Measurements from ENCODE around the gene TTLL3.

The TTLL3 gene

DNA sequence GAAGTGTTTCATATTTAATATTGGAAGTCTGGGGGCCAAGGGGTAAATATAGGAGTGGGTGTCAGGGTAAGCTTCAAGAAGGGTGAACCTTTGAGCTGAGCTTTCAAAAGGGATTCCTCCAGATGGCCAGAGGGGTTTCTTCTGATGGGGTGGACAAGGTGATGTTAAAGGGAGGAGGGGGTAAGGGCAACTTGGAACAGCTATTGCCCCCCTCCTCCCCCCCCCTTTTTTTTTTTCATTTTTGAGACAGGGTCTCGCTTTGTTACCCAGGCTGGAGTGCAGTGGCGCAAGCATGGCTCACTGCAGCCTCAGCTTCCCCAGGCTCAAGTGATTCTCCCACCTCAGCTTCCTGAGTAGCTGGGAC, 2.1 kb upstream of the TTLL3 start:
- no peak for DNase-seq (ENCODE audit: low read depth)

DNA sequence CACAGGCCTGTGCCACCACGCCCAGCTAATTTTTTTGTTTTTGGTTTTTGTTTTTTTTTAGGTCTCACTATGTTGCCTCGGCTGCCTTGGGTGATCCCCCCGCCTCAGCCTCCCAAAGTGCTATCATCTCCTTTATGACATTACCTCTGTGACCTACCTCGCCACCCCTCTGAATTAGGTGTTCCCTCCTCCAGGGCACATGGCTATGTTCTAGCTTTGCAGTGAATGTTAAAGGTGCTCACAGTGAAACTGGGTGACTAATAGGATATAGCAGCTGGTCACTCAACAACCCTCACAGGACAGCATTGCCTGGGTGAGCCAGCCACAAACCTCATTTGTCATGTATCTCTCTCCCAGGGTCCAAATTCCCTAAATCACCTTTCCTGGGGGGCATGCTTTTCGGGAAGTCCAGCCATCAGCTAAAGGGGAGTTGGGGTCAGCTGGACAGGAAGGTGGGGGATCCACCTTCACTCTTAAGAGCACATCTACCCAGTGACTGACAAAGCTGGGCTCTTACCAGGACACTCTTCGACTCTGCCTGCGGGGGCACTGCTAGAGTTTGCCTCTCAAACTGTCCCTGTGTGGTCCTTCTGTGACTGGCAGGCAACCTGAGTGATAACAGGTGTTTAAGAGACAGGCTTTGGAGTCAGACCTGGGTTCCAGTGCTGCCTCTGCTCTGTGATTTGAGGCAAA, 1.6 kb upstream of the TTLL3 start:
- DNase-seq (ENCODE audit: low read depth) = no peak

DNA sequence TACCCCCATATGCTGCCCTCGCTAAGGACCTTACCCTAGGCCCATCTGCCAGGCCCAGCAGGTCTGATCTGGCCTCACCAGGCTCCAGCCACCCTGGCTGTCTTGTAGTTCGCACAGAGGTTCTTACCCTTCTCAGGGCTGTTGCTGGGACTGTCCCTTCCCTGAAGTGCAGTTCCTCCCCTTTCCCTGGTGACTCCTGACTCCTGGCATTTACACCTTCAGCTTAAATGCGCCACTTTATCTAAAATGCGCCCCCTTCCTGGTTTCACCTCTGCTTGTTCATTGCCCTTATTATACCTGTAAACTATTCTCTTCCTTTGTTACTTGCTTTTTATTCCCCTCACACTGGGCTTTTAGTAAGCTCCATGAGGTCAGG, 835 bp upstream of the TTLL3 start:
- DNase-seq (ENCODE audit: low read depth) = no peak

DNA sequence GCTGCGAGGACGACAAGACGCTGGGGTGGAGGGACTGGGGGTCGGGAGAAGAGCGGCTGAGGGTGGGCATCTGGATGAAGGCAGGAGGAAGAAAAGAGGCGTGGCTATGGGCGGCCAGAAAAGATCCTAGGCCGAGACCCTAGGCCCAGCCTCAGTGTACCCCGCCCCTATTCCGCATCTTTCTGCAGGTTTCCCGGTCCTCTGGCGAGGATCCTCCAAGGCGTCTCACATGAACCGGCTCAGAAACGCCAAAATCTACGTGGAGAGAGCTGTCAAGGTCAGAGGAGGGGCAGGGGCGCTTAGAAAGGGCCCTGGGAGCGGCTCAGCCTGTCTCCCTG, 340 bp downstream of the TTLL3 start:
- DNase-seq (ENCODE audit: low read depth) = no peak

DNA sequence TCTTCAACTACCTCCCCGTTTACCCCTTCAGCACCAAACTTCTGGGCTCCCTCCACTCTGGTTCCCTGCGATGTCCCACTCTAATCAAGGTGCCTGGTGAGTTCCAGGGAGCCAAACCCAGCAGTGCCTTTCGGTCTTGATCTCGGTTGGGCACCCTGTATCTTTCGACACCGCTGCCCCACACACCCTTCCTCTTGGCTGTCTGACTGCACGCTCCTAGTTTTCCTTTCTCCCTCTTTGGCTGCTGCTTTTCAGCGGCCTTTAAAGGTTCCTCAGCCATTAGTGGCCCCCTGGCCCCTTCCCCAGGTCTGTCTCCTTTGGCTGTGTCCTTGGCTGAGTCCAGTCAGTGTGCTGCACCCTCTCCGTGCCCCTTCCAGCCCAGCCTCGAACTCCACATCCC, 784 bp downstream of the TTLL3 start:
- no peak for DNase-seq (ENCODE audit: low read depth)

DNA sequence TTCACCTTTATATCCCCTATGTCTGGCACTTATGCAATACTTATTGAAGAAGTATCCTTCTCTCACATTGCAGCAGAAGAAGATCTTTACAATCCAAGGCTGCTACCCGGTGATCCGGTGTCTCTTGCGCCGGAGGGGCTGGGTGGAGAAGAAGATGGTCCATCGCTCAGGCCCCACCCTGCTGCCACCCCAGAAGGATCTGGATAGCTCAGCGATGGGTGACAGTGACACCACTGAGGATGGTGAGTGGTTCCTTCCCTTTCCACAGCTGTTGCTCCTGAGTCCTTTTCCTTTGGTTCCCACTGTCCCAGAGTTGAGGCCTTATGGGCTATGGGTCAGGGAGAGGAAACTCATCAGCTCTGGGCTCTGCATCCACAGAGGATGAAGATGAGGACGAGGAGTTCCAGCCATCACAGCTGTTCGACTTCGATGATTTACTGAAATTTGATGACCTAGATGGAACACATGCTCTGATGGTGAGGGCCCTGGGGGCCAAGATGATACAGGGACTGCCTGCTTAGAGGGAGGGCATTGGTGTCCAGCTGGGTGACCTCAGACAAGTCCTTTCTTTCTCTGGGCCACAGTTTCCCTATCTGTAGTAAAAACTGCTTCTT, 2.9 kb downstream of the TTLL3 start:
- DNase-seq (ENCODE audit: low read depth) = no peak

DNA sequence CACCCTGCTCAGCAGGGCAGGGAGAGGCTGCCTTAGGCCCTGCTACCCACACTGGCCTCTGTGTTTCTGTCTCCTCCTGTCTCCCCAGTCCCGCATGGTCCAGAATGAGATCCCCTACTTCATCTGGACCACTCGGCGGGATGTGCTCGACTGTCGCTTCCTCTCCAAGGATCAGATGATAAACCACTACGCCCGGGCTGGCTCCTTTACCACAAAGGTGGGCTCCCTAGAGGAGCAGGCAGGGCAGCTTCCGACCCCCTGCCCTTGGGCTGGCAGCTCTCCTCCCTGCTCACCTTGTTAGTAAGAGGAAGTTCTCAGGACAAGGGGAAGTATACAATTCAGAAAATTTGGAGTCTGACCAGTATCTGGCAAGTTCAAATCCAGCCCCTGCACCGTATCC, 5.9 kb downstream of the TTLL3 start:
- DNase-seq (ENCODE audit: low read depth) = no peak

DNA sequence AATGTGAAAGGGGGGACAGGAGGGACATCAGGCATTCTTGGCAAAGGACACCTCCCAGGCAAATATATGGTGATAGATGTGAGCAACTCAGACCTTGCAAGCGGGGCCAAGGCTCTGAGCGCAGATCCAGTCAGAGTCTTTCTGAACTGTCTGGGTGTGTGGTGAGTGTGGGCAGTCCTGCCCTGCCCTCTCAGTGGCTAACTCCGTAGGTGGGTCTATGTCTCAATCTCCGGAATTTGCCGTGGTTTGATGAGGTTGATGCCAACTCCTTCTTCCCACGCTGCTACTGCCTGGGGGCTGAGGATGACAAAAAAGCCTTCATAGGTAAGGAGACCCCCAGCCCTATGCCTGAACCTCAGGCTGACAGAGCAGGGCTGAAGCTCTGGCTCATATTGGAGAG, 7.4 kb downstream of the TTLL3 start:
- no peak for DNase-seq (ENCODE audit: low read depth)

DNA sequence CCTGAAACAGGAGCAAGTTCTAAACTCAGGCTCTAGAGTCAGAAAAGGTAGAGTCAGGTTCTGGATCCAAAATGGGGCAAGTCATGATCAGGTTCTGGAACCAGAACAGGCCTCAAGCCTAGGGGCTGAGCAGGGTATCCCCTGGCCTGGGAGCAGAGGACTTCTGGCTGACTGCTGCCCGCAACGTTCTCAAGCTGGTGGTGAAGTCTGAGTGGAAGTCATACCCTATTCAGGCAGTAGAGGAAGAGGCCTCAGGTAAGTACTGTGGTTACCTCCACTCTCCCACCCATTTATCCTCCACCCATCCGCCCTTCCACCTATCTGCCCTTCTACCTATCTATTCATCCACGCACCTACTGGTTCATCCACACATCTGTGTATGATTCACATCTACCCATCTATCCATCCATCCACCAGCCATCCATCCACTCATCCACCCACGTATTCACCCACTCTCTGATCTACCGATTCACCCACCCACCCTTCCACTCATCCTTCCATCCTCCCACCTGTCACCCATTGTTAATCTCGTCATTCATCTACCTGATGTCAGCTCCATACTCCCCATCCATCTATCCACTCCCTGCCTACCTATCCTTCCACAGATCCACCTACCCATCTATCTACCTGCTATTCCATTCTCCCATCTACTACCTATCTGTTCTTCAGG, 8.7 kb downstream of the TTLL3 start:
- DNase-seq (ENCODE audit: low read depth) = no peak

DNA sequence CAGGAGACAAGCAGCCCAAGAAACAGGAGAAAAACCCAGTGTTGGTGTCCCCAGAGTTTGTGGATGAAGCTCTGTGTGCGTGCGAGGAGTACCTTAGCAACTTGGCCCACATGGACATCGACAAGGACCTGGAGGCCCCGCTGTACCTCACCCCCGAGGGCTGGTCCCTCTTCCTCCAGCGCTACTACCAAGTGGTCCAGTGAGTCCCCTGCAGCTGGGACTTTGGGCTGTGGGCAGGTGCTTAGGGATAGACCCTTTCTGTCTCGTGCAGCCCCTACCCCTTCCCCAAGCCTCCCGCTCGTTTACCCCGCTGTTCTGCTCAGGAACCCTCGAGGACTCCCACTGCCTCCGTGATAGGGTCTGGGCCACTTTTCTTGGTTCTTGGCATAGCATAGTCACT, 10.5 kb downstream of the TTLL3 start:
- DNase-seq (ENCODE audit: low read depth) = no peak

DNA sequence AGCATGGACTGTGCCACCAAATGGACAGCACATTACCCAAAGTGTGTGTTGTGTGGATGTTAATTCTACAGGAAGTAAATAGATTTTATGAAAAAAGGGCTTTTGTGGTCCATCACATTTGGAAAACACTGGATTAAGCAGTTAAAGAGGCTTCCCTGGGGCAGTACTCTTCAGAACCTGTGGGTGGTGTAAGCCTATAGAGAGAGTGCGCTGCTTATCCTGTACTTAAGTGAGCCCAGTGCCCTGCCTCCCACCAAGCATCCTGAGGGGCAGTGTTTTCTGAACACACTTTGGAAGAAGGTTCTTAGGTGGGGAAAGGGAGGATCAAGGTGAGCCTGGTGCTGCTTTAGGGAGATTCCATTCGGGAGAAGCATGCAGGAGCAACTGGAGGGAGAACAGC, 10.9 kb downstream of the TTLL3 start:
- DNase-seq (ENCODE audit: low read depth) = no peak

DNA sequence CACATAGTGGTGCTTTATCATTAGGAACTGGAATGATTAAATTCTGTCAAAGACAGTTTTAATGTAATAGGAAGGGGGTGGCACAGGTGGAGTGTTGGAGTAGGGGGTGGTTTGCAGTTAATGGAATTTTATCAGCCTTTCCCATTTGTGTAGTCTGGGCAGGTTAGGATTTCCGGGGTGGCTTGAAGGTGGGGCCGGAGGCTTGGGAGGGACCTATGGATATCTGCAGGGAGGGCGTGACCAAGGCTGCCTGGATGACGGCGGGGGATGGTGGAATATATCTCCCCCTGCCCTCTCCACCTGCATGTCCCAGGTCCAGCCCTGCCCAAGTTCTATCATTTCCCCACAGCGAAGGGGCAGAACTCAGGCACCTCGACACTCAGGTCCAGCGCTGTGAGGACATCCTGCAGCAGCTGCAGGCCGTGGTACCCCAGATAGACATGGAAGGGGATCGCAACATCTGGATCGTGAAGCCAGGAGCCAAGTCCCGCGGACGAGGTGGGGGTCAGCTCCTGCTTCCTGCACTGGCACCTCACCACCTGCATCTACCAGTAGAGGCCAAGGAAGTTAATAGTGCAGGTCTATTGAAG, 15.5 kb downstream of the TTLL3 start:
- no peak for DNase-seq (ENCODE audit: low read depth)

DNA sequence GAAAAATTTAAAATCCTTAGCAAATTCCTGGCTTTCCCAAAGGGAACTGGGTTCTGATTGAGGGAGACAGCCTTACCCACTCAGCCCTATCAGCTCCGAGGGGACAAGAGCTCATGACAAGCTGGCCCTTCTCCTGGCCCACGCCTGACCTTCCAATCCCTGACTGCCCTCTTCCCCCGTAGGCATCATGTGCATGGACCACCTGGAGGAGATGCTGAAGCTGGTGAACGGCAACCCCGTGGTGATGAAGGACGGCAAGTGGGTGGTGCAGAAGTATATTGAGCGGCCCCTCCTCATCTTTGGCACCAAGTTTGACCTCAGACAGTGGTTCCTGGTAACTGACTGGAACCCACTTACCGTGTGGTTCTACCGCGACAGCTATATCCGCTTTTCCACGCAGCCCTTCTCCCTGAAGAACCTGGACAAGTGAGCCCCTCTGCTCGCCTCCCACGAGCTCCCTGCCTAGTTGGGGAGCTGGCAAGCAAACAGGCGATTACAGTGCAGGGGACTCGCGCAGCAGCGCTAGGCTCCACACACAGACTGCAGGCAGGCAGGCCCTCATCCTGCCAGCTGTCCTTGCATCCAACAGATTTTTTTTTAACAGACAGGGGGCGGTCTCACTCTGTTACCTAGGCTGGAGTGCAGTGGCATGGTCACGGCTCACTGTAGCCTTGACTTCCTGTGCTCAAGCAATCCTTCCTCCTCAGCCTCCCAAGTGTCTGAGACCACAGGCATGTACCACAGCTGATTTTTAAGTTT, 16.9 kb downstream of the TTLL3 start:
- DNase-seq (ENCODE audit: low read depth) = no peak

DNA sequence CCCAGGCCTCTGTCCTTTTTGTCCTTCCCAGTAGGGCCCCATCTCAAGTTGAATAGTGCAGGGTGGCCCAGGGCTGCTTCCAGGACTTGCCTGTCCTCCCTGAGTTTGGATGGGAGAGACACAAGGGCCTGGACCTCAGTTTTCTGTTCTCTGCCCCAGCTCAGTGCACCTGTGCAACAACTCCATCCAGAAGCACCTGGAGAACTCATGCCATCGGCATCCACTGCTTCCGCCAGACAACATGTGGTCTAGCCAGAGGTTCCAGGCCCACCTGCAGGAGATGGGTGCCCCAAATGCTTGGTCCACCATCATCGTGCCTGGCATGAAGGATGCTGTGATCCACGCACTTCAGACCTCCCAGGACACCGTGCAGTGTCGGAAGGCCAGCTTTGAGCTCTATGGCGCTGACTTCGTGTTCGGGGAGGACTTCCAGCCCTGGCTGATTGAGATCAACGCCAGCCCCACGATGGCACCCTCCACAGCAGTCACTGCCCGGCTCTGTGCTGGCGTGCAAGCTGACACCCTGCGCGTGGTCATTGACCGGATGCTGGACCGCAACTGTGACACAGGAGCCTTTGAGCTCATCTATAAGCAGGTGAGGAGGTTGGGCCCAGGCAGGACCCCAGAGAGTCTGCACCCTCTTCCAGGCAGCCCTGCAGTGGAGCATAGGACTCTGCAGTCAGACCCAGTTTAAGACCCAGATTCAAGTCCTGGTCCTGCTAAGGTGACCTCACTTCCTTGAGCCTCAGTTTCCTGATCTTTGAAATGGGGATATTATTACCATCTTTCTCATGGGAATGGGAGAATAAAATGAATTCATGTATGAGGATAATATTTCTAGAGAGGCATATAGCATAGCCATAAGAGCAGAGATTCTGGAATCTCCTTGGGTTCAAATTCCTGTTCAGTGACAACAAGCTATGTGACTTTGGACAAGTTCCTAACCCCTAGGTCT, 19.0 kb downstream of the TTLL3 start:
- DNase-seq (ENCODE audit: low read depth) = no peak

DNA sequence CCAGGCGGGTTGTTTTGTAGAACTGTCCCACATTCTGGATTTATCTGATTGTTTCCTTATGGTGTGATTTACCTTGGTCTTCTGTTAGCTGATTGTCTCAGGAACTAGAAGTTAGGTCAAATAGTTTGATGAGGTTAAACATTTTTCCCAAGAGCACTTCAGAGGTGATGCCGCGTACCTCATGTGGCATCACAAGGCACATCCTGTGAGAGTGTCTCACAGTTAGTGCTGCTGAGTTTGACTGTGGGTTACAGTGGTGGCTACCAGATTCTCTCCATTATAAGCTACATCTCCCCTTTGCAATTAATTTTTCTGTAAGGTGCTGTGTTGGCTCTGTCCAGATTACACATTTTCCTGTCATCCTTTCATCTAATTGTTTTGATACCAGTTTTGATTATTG, 21.2 kb downstream of the TTLL3 start:
- no peak for DNase-seq (ENCODE audit: low read depth)

DNA sequence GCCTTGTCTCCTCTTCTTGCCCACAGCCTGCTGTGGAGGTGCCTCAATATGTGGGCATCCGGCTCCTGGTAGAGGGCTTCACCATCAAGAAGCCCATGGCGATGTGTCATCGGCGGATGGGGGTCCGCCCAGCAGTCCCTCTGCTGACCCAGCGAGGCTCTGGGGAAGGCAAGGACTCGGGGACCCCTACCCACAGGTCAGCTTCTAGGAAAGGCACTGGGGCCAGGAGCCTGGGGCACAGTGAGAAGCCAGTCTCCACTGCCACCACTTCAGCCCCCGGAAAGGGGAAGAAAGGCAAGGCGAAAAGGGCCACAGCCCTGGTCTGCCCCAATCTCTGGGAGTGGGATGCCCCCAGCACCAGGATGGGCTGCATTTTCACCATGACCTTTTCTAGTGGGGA, 23.0 kb downstream of the TTLL3 start:
- DNase-seq (ENCODE audit: low read depth) = no peak

DNA sequence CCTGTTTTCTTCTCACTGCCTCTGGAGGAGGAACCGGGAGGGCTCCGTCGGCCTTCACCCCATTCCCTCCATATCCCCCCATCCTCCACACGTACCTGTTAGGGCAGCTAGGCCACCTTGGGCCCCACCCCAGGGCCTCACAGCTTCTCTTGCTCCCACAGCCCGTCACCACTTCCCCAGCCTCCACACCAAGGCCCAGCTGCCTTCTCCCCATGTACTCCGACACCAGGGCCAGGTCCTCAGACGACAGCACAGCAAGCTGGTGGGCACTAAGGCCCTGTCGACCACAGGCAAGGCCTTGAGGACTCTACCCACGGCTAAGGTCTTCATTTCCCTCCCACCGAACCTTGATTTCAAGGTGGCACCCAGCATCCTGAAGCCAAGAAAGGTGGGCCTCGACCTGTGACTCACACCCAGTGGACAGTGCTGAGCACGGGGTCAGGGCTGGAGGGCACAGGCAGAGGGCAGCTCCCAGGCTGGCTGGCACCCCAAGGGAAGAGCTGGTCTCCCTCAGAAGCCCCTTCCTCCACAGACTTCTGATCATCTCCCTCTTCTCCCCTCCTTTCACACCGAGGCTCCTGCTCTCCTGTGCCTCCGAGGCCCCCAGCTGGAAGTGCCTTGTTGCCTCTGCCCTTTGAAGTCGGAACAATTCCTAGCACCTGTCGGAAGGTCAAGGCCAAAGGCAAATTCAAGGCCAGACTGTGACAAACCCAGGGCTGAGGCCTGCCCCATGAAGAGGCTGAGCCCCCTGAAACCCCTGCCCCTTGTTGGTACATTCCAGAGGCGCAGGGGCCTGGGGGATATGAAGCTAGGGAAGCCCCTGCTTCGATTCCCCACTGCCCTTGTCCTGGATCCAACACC, 24.7 kb downstream of the TTLL3 start:
- no peak for DNase-seq (ENCODE audit: low read depth)

DNA sequence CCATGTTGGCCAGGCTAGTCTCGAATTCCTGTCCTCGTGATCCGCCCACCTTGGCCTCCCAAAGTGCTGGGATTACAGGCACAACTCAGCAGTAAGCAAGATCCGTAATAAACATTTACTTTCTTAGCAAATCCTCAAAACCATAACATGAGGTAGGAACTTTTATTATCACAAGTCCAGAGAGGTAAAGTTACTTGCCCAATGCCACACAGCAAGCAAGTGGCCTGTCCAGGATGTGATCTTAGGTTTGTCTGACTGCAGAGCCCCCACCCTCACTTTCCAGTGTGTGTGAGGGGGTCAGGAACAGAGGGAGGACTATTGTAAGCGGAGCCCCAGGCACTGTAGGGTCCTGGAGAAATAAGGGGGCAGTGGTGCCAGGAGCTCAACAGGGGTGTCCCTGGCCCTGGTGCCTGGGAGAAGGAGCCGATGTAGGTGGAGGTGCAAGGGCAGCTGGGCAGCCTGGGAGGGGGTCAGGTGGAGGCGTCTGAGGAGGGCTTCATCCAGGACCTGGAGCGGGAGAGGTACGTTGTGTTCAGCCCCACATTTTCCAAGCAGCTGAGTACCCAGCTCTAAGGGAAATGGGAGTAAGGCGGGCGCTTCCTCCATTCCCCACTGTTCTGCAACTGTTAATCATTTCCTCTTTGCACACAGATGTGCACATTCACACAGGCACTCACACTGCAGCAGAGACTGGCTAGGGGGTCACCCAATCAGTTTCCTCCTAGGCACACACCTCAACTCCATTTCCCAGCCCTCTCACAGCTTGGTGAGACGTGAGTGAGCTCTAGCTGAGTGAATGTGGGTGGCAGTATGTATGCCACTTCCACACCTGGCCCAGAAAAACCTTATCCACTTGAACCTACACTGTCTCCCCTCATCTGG, 27.9 kb downstream of the TTLL3 start:
- no peak for DNase-seq (ENCODE audit: low read depth)

DNA sequence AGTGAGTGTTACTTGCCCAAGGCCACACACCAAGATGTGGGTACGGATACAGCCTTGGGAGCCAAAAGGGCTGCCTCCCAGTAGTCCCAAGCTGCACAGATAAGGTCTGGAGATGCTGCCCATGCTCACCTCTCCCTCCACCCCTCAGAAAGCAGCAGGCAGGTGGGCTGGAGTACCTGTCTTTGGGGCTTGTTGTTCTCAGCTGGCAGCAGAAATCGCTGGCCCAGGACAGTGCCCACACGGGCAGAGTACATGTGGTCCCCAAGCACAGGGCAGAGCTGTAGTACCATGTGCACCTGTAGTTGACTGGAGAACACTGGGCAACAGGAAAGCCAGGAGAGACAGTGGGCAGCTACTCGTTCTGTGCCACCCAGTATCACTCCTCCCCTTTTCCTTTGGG, 28.8 kb downstream of the TTLL3 start:
- DNase-seq (ENCODE audit: low read depth) = no peak

DNA sequence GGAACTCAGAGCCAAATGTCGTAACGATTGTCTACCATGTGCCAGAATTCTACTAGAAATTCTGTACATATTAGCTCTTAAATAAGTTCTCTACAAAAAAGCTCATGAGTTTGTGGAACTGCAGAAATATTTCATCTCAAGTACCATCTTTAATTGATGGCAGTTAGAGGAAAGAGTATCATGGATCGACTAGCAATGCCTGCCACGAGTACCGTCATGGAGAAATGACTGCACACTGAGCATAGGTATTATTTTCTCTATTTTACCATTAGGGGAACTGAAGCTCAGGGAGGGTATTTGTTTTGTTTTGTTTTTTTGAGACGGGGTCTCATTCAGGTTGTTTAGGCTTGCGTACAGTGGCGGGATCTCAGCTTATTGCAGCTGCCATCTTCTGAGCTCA, 31.0 kb downstream of the TTLL3 start:
- no peak for DNase-seq (ENCODE audit: low read depth)
